GM21737 (cell line): ENCODE data around the gene TDRD7.

Experiments
- ATAC-seq: cut with Tn5 transposase; IDR thresholded peaks from one replicate; pipeline ENCODE4 v1.9.1; 2021; ENCODE audit warnings: mild to moderate bottlenecking, moderate library complexity; ENCODE audit not compliant: unreplicated experiment

The TDRD7 gene

DNA sequence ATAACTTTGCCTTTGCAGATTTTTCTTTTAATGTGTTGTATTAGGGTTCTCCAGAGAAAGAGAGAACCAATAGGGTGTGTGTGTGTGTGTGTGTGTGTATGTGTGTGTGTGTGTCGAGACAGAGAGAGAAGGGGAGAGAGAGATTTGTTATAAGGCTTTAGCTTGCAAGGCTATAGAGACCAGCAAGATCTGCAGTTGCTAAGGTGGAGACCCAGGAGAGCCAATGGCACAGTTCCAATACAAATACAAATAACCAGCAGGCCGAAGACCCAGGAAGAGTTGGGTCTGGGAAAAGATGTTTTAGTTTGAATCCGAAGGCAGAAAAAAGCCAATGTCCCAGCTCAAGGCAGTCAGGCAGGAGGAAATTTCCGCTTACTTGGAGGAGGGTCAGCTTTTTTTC is 112.5 kb downstream of the TDRD7 start:
- ATAC-seq, result no peak

- no peak for ATAC-seq
Measured at GRCh38 chr9:97525451-97525850, 113.6 kb downstream of the TDRD7 start.

DNA sequence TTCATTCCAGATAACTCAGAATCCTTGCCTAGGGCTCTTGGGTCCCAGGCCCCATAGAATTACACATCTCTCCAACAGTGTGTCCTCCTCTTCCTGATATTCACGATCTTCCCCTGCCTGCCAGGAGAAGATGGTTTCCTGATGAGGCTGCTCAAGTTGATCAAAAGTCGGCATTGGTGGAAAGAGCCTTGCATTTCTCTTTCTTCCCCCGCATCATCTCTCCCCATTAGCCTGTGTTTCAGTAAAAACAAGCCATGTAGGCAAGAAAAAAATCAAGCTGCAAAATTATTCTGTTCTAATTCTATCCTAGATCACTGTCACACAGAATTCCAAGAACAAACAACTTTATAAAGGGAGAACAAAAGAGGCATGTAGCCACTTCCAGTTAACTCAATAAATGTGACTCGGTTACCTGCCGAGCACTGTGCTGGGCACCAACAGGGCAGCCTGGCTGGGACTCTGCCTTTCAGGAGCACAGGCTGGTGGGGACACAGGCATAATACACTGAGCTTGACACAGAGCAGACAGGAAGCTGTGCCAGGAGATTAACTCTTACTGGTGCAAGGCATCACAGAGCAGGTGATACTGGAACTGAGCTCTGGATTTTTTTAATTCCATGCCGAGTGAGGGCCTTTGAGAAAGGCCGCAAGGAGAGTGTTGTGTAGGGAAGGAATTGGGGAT is 115.1 kb downstream of the TDRD7 start:
- no peak for ATAC-seq

DNA sequence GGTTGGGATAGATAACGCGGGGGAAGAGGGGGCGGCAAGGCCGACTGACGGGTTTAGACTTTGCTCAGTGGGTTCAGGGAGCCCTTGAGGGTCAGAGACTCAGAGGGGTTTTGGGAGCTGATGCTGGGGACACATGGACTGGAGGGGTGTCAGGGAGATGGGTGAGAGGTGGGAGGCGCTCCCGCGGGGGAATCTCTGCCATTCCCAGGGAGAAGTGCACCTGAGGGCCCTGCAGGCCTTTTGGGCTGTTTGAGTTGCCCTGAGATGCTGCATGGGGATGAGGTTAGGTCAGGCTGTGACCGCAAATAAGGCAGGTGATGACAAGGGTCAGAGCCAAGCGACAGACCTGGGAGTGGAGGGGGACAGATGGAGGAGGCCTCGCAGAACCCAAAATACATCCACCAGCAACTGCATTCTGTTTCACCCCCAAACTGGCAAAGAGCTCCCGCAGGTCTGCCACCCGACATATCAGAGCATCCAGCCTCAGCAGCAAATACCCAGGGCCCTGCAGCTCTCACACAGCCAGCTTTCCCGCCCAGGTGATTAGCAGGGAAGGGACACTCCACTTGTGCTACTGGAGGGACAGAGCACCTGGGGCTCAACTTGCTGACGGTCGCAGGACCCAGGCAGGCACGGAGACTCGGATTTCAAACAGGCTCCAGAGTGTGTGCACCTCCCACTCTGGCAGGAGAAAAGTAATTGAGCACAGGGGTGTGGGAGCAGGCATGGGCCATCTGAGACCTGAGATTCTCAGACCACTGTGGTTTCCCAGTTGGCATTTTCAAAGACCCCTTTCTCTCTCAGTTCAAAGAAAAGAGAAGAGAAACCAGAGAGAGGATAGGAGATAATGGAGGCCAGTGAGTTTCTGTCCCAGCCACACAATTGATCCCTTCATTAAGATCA is 116.0 kb downstream of the TDRD7 start:
- no peak for ATAC-seq

DNA sequence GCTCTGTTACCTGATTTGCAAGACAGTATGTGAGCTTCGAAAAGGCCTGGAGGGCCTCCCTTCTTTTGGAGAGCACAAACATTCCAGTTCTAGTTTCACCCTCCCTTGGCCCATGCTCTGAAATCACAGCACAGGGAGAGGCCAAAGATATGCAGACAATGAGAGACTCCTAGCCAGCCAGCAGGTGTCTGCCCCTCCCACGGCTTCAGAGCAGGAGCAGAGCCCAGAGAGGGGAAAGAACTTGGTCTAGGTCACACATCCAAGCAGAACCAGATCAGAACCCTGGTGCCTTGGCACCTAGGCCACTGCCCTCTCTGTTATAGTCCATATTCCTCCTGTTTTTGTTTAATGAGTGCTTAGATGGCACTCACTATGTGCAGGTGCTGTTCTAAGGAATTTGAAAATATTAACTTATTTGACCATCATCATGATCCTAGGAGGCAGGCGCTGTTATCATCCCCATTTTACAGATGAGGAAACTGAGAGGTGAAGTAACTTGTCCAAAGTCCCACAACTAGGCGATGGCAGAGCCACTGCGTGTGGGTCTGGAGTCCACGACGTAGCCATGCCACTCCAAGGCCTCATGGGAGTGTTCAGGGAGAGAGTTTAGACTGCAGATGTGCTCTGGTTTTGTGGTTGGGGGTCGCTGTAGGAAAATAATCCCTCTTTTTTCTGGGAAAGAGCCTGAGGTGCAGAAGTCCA is 116.8 kb downstream of the TDRD7 start:
- ATAC-seq, result no peak

GRCh38 chr9:97529363-97530076 is 117.6 kb downstream of the TDRD7 start:
- ATAC-seq, result no peak

- ATAC-seq, result no peak
Measured at GRCh38 chr9:97531888-97532376, 120.0 kb downstream of the TDRD7 start.

DNA sequence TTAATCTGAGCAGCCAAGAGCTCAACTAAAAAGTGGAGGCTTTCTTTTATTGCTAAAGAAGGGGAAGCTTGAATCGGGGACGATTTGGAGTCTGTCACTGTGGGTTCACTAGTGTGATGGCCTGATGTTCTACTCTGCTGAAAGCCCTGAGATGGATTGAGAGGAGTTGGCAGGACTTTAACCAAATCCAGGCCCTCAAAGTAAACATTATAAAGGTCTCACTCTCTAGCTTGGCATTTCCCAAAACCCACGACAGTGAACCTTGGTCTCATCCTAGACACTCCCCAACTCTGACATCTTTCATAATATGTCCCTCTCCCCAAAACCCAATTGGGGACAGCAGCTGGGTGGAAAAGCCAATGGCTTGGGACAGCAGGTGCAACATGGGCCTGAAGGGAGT is 122.3 kb downstream of the TDRD7 start:
- ATAC-seq, result no peak

DNA sequence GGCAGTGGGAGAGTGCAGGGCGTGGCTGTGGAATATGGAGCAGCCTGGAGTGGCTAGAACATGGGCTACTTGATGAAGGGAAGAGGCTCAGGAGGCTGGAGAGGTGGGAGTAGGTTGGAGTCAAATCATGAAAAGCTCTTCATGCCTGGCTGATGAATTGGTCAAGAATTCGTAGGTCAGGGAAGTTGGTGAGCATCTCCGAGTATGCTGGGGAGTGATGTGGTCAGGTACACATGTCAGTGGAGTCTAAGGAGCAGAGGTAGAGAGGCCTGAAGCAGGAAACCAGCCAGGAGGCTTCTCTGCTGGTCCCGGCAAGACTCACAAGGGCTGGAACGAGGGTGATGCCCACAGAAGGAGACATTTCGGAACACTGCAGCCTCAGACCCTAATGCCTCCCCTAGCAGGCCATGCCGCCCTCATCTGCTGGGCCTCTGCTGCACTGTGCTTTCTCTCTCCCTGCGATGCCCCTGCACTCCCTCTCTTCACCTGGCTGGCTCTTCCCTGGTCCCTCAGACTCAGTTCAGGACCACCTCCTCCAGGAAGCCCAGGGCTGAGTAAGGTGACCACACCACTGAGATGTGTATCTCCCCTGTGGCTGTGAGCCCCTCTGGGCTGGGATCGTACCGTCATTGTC is 123.2 kb downstream of the TDRD7 start:
- ATAC-seq, result no peak

- ATAC-seq, result no peak
Measured at GRCh38 chr9:97535771-97536170, 123.9 kb downstream of the TDRD7 start.

- no peak for ATAC-seq
Measured at GRCh38 chr9:97536480-97536879, 124.6 kb downstream of the TDRD7 start.

GRCh38 chr9:97543561-97543960 is 131.7 kb downstream of the TDRD7 start:
- ATAC-seq, result no peak

DNA sequence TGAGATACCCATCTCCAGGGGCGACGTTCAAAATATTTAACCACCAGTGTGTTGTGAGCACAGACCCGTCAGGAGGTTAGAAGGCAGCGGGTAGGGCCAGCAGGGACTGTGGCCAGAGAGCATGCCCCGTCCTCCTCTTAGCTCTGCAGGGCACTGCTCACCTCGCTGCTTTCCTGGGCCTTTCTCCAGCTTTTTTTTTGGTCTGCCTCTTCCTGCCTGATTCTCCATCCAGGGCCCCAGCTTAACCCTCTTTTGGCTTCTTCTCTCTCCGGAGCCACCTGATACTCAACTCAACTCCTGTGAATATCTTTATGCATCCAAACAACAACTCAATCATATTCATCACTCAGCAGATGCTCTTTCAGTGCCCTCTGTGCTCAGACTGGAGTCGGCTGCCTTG is 133.6 kb downstream of the TDRD7 start:
- no peak for ATAC-seq
